ENCODE data around the gene CLCN4. TPM values are rescaled to one million over a fixed set of nuclear protein-coding genes. Genes with fewer than 3 reads are reported as not detected.

Gene CLCN4
- total RNA-seq, 2 donors from 2014 or later = 0.33 to 1.6 TPM

DNA sequence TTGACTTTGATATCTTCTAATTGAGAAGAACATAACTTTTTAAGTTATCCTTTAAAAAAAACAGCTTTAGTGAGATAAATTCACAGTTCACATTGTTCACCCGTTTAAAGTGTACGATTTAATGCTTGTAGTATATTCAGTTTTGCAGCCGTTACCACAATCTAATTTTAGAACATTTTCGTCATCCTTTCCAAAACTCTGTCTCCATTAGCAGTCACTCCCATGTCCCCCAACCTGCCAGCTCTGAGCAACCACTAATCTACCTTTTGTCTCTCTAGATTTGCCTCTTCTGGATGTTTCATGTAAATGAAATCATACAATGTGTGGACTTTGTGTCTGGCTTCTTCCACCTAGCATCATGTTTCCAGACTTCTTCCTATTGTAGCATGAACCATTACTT lies 38.6 kb downstream of the CLCN4 start:
- Histone ChIP-seq H3K9me3 (no peaks in the 10 kb centered on the region), H3K27ac (no peak overlapping the region), H3K27me3 (no peaks in the 10 kb centered on the region), H3K4me1 (no peaks in the 10 kb centered on the region), H3K4me3 (no peak overlapping the region), H3K36me3 (replicated peaks in 1 of 2; ENCODE audit: insufficient read depth in 1 of 2, low read depth in 2 of 2) (no peaks in the 10 kb centered on the region)
- WGBS, 2 donors = 75 to 87% methylated on average over 4 of the region's 4 CpGs
- intact Hi-C loops (cut with DNase I) = loop anchor here (10.0 kb wide), 1 partner anchor 939 kb away; no protein-coding TSS in a partner anchor
- DNase-seq = no peak
- TF ChIP-seq POLR2A (IDR thresholded peaks at IDR 0.05) = no peak
- TF ChIP-seq, protein P1, sequence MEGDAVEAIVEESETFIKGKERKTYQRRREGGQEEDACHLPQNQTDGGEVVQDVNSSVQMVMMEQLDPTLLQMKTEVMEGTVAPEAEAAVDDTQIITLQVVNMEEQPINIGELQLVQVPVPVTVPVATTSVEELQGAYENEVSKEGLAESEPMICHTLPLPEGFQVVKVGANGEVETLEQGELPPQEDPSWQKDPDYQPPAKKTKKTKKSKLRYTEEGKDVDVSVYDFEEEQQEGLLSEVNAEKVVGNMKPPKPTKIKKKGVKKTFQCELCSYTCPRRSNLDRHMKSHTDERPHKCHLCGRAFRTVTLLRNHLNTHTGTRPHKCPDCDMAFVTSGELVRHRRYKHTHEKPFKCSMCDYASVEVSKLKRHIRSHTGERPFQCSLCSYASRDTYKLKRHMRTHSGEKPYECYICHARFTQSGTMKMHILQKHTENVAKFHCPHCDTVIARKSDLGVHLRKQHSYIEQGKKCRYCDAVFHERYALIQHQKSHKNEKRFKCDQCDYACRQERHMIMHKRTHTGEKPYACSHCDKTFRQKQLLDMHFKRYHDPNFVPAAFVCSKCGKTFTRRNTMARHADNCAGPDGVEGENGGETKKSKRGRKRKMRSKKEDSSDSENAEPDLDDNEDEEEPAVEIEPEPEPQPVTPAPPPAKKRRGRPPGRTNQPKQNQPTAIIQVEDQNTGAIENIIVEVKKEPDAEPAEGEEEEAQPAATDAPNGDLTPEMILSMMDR (IDR thresholded peaks at IDR 0.05) = no peak
- ATAC-seq = no peak

DNA sequence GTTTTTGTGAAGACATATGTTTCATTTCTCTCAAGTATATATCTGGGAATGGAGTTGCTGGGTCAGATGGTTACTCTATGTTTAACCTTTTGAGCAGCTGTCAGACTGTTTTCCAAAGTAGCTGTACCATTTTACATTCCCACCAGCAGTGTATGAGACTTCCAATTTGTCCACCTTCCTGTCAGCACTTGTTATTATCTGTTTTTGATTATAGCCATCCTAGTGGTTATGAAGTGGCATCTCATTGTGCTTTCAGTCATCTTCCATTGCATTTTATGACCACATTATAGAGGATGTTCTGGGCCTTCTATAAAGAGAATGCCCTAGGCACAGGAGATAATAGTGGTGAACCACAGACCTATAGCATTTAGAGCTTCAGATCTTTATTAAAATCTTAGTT lies 39.2 kb downstream of the CLCN4 start:
- Histone ChIP-seq H3K27me3 (no peaks in the 10 kb centered on the region), H3K36me3 (replicated peaks in 1 of 2; ENCODE audit: insufficient read depth in 1 of 2, low read depth in 2 of 2) (no peaks in the 10 kb centered on the region), H3K4me3 (no peak overlapping the region), H3K9me3 (no peaks in the 10 kb centered on the region), H3K4me1 (no peaks in the 10 kb centered on the region), H3K27ac (no peak overlapping the region)
- intact Hi-C loops (cut with DNase I) = loop anchor here (10.0 kb wide), 1 partner anchor 939 kb away; no protein-coding TSS in a partner anchor
- ATAC-seq (no peak), DNase-seq (no peak)
- TF ChIP-seq POLR2A (IDR thresholded peaks at IDR 0.05) = no peak
- TF ChIP-seq, protein P1 (IDR thresholded peaks at IDR 0.05) = no peak

DNA sequence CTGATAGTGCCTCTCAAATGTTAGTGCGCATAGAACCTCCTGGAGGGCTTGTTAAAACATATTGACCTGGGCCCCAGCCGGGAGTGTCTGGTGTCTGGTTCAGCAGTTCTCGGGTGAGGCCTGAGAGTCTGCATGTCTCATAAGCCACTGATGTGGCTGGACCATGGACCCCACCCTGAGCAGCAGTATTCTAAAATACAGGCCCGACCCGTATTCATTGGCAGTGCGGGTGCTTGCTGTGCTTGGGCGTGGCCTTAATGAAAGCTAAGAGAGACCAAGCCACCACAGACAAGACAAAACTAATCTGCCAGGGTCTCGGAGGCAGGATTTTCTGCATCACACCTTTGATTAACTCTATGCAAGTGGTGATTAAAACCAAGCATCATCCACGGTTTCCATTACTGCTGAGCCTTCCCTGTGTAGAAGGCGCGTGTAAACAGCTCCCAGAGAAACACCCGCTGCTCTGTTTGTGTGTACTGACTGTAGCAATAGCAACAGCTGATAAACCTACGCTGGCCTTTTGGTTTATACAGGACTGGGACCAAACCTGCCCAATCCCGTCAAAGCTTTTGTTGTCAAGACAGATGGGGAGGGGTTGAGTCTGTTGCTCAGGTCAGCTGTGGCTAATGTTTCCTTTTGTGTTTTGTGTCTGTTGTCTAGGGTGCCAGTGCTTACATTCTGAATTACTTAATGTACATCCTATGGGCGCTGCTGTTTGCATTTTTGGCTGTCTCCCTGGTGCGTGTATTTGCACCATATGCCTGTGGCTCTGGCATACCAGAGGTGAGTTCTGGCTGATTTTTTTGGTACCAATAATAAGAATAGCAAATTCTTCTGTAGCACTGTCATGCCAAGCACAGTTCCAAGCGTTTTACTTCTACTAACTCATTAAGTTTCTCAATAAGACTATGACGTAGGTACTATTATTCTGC lies 40.8 kb downstream of the CLCN4 start:
- no peak for DNase-seq
- H3K4me3 ChIP-seq = no peak overlapping the region
- 73 to 85% methylated on average over 4 to 17 of the region's 18 CpGs for WGBS, 2 donors
- intact Hi-C loops (cut with DNase I) = loop anchor here (10.0 kb wide), 1 partner anchor 937 kb away; no protein-coding TSS in a partner anchor
- no peaks in the 10 kb centered on the region for H3K4me1 ChIP-seq
- no peaks in the 10 kb centered on the region for H3K36me3 ChIP-seq (replicated peaks in 1 of 2; ENCODE audit: insufficient read depth in 1 of 2, low read depth in 2 of 2)
- no peak for ATAC-seq
- H3K27me3 ChIP-seq = no peaks in the 10 kb centered on the region
- no peak for TF ChIP-seq POLR2A (IDR thresholded peaks at IDR 0.05)
- TF ChIP-seq, protein P1 (IDR thresholded peaks at IDR 0.05) = no peak
- no peaks in the 10 kb centered on the region for H3K9me3 ChIP-seq
- H3K27ac ChIP-seq = no peak overlapping the region

DNA sequence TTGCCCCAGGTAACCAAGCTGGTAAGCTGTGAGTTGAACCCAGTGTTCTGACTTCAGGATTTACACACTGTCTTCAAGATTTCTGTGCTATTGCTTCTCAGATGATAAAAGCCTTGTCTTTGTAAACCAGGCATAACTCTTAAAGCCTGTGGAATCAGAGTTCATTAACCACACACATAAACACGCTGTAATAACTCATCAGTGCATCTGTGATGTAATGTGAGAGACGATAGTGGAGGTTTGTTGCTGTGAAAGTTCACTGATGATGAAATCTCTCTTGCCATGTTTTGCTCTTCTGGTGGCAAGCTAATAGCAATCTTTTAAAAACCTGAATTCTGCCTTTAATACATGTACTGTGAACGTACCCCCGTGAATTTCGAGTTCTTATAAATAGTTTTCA lies 41.5 kb downstream of the CLCN4 start:
- ATAC-seq (no peak), DNase-seq (no peak)
- TF ChIP-seq, protein P1 (IDR thresholded peaks at IDR 0.05) = no peak
- TF ChIP-seq POLR2A (IDR thresholded peaks at IDR 0.05) = no peak
- no peaks in the 10 kb centered on the region for H3K36me3 ChIP-seq (replicated peaks in 1 of 2; ENCODE audit: insufficient read depth in 1 of 2, low read depth in 2 of 2)
- H3K27me3 ChIP-seq = no peaks in the 10 kb centered on the region
- no peak overlapping the region for H3K4me3 ChIP-seq
- H3K27ac ChIP-seq = no peak overlapping the region
- H3K9me3 ChIP-seq = no peaks in the 10 kb centered on the region
- H3K4me1 ChIP-seq = no peaks in the 10 kb centered on the region
- 69 to 87% methylated on average over 3 to 5 of the region's 5 CpGs for WGBS, 2 donors
- intact Hi-C loops (cut with DNase I) = loop anchor here (10.0 kb wide), 1 partner anchor 937 kb away; no protein-coding TSS in a partner anchor
